DOHH2 (cell line): Measurements from ENCODE around the gene HBG2.

Experiments
- H3F3A ChIP-seq: fragments of 200-600 bp; sonication (generic), shearing (Covaris generic); 2 replicates; pipeline ENCODE4 v1.6.0; 2016; ENCODE audit warnings: antibody characterized with exemption, mild to moderate bottlenecking; ENCODE audit not compliant: control insufficient read depth, insufficient read depth
- H3K27ac ChIP-seq: fragments of 200-600 bp; sonication (generic); 2 replicates; pipeline ENCODE4 v1.5.1; 2014; ENCODE audit warnings: low read depth, mild to moderate bottlenecking, low read length, moderate library complexity
- H3K27me3 ChIP-seq: fragments of 200-600 bp; sonication (generic); 2 replicates; pipeline ENCODE4 v1.6.1; 2014; ENCODE audit warnings: mild to moderate bottlenecking, low read length, mixed read lengths; ENCODE audit not compliant: control insufficient read depth
- H3K36me3 ChIP-seq: fragments of 200-600 bp; sonication (generic); 2 replicates; pipeline ENCODE4 v1.6.1; 2014; ENCODE audit warnings: mild to moderate bottlenecking, low read length, moderate library complexity, mixed read lengths; ENCODE audit not compliant: control insufficient read depth
- H3K4me1 ChIP-seq: fragments of 200-600 bp; sonication (generic); 2 replicates; pipeline ENCODE4 v1.6.1; 2014; ENCODE audit warnings: mild to moderate bottlenecking, low read length, mixed read lengths; ENCODE audit not compliant: control insufficient read depth
- H3K4me2 ChIP-seq: fragments of 200-600 bp; sonication (generic); 2 replicates; pipeline ENCODE4 v1.6.0; 2014; ENCODE audit warnings: mild to moderate bottlenecking, low read length, moderate library complexity
- H3K4me3 ChIP-seq: fragments of 200-600 bp; sonication (generic); 2 replicates; pipeline ENCODE4 v1.5.1; 2014; ENCODE audit warnings: mild to moderate bottlenecking, low read length, mixed read lengths
- H3K79me2 ChIP-seq: fragments of 200-600 bp; sonication (generic); 2 replicates; pipeline ENCODE4 v1.6.1; 2014; ENCODE audit warnings: mild to moderate bottlenecking, low read length, mixed read lengths; ENCODE audit not compliant: control insufficient read depth
- H3K9me2 ChIP-seq: fragments of 200-600 bp; sonication (generic); replicated peaks from 2 replicates; pipeline ENCODE4 v1.6.1; 2014; ENCODE audit warnings: mild to moderate bottlenecking, low read length, mixed read lengths; ENCODE audit not compliant: control insufficient read depth
- H3K9me3 ChIP-seq: fragments of 200-600 bp; sonication (generic); 2 replicates; pipeline ENCODE4 v1.6.1; 2014; ENCODE audit warnings: antibody characterized with exemption, low read length, mixed read lengths; ENCODE audit not compliant: control insufficient read depth, insufficient read depth
- H4K20me1 ChIP-seq: fragments of 200-600 bp; sonication (generic); 2 replicates; pipeline ENCODE4 v1.6.0; 2014; ENCODE audit warnings: low read depth, mild to moderate bottlenecking, antibody characterized with exemption, low read length, moderate library complexity; ENCODE audit not compliant: control insufficient read depth, insufficient read depth
- EZH2phosphoT487 ChIP-seq: fragments of 200-600 bp; sonication (generic); IDR thresholded peaks from 2 replicates; pipeline ENCODE4 v1.6.1; 2017; ENCODE audit warnings: borderline replicate concordance, mild to moderate bottlenecking, antibody characterized with exemption, low read length, moderate library complexity, mixed read lengths
- TF ChIP-seq, protein P1 (sequence below): fragments of 200-600 bp; sonication (generic); IDR thresholded peaks from one replicate; pipeline ENCODE4 v1.5.1; 2014; ENCODE audit warnings: antibody characterized with exemption, mild to moderate bottlenecking, low read depth, low read length; ENCODE audit not compliant: poor library complexity, severe bottlenecking

HBG2 gene

DNA sequence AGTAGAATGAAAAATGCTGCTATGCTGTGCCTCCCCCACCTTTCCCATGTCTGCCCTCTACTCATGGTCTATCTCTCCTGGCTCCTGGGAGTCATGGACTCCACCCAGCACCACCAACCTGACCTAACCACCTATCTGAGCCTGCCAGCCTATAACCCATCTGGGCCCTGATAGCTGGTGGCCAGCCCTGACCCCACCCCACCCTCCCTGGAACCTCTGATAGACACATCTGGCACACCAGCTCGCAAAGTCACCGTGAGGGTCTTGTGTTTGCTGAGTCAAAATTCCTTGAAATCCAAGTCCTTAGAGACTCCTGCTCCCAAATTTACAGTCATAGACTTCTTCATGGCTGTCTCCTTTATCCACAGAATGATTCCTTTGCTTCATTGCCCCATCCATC lies 30.1 kb upstream of the HBG2 start:
- no peak overlapping the region for H3K4me2 ChIP-seq
- no peaks in the 10 kb centered on the region for H3K79me2 ChIP-seq
- no peaks in the 10 kb centered on the region for H4K20me1 ChIP-seq
- H3K4me3 ChIP-seq, result no peak overlapping the region
- no peaks in the 10 kb centered on the region for H3K9me3 ChIP-seq
- no peak for TF ChIP-seq EZH2phosphoT487
- TF ChIP-seq, protein P1, sequence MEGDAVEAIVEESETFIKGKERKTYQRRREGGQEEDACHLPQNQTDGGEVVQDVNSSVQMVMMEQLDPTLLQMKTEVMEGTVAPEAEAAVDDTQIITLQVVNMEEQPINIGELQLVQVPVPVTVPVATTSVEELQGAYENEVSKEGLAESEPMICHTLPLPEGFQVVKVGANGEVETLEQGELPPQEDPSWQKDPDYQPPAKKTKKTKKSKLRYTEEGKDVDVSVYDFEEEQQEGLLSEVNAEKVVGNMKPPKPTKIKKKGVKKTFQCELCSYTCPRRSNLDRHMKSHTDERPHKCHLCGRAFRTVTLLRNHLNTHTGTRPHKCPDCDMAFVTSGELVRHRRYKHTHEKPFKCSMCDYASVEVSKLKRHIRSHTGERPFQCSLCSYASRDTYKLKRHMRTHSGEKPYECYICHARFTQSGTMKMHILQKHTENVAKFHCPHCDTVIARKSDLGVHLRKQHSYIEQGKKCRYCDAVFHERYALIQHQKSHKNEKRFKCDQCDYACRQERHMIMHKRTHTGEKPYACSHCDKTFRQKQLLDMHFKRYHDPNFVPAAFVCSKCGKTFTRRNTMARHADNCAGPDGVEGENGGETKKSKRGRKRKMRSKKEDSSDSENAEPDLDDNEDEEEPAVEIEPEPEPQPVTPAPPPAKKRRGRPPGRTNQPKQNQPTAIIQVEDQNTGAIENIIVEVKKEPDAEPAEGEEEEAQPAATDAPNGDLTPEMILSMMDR, result no peak
- H3K27ac ChIP-seq, result no peak overlapping the region
- no peaks in the 10 kb centered on the region for H3K9me2 ChIP-seq
- no peaks in the 10 kb centered on the region for H3K4me1 ChIP-seq
- no peaks in the 10 kb centered on the region for H3F3A ChIP-seq
- H3K36me3 ChIP-seq, result no peaks in the 10 kb centered on the region
- H3K27me3 ChIP-seq, result no peaks in the 10 kb centered on the region

DNA sequence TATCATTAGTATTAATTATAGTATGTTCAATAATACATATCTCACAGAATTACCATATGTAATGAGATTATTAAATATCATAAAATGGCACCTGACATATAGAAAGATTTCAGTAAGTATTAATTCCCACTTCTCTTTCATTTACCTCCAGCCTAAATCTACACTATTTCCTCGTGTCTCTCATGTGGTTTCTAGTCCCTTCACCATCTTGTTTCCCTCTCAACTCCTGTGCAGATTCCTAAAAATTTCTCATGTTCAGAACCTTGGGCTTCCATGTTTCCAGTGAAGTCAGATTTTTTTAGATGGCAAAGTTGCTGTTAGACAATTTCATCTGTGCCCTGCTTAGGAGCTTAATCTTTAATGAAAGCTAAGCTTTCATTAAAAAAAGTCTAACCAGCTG lies 29.3 kb upstream of the HBG2 start:
- Histone ChIP-seq H3K79me2 (no peaks in the 10 kb centered on the region), H3F3A (no peaks in the 10 kb centered on the region), H3K36me3 (no peaks in the 10 kb centered on the region), H3K4me1 (no peaks in the 10 kb centered on the region), H4K20me1 (no peaks in the 10 kb centered on the region), H3K9me2 (no peaks in the 10 kb centered on the region), H3K4me3 (no peak overlapping the region), H3K4me2 (no peak overlapping the region), H3K9me3 (no peaks in the 10 kb centered on the region), H3K27ac (no peak overlapping the region), H3K27me3 (no peaks in the 10 kb centered on the region)
- no peak for TF ChIP-seq EZH2phosphoT487
- TF ChIP-seq, protein P1, result no peak

DNA sequence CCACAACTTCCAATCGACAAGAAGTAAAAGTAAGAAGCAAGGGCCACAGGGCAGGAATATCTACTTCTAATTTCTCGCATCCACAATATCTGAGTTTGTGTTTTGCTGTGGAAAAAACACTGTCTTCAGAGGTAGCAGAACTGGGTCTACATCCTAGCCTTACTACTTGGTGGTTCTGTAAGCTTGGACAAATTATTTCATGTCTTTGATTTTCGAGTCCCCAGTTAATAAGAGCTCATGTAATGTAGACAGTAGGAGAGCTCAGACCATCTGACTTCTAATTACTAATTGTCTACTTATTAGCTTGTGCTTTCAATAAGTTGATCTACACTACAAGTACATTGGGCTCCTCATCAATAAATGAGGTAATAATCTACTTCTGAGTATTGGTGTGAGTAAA lies 28.5 kb upstream of the HBG2 start:
- Histone ChIP-seq H4K20me1 (no peaks in the 10 kb centered on the region), H3K4me1 (no peaks in the 10 kb centered on the region), H3K79me2 (no peaks in the 10 kb centered on the region), H3F3A (no peaks in the 10 kb centered on the region), H3K4me3 (no peak overlapping the region), H3K27ac (no peak overlapping the region), H3K36me3 (no peaks in the 10 kb centered on the region), H3K9me3 (no peaks in the 10 kb centered on the region), H3K9me2 (no peaks in the 10 kb centered on the region), H3K4me2 (no peak overlapping the region), H3K27me3 (no peaks in the 10 kb centered on the region)
- TF ChIP-seq, protein P1, result no peak
- TF ChIP-seq EZH2phosphoT487, result no peak

DNA sequence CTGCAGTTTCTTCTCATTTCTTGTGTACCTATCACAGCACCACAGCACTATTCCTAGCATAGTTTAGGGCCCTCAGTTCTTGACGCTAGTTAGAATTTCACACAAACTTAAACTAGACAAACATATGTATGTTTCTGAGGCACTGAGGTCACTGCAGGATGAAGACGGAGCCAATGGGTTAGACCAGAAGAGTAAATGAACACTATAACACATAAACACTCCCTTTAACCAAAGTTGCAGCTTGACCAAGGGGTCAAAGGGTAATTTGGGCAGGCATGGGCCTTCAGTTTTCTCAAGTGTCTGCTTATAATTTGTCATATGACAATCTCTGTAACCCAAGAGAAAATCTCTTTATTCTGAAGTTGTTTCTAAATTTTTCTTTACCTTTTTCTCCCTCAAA lies 28.0 kb upstream of the HBG2 start:
- Histone ChIP-seq H3K27me3 (no peaks in the 10 kb centered on the region), H3K4me2 (no peak overlapping the region), H3K79me2 (no peaks in the 10 kb centered on the region), H3F3A (no peaks in the 10 kb centered on the region), H3K9me3 (no peaks in the 10 kb centered on the region), H3K36me3 (no peaks in the 10 kb centered on the region), H3K4me1 (no peaks in the 10 kb centered on the region), H3K4me3 (no peak overlapping the region), H4K20me1 (no peaks in the 10 kb centered on the region), H3K27ac (no peak overlapping the region), H3K9me2 (no peaks in the 10 kb centered on the region)
- TF ChIP-seq EZH2phosphoT487, result no peak
- TF ChIP-seq, protein P1, result no peak
